PC-9 (cell line): ENCODE results near the gene LRCOL1.

Experiments used
- EZH2 ChIP-seq: fragments of 200-600 bp; sonication (generic); IDR thresholded peaks from 2 replicates; pipeline ENCODE4 v1.8.0; 2017; ENCODE audit warnings: antibody characterized with exemption, low read depth
- TF ChIP-seq, protein P1 (sequence below): fragments of 200-600 bp; sonication (generic); conservative IDR thresholded peaks from 2 replicates; pipeline ENCODE4 v1.6.1; 2017; ENCODE audit warnings: mixed run types, antibody characterized with exemption, mild to moderate bottlenecking, moderate library complexity

DNA sequence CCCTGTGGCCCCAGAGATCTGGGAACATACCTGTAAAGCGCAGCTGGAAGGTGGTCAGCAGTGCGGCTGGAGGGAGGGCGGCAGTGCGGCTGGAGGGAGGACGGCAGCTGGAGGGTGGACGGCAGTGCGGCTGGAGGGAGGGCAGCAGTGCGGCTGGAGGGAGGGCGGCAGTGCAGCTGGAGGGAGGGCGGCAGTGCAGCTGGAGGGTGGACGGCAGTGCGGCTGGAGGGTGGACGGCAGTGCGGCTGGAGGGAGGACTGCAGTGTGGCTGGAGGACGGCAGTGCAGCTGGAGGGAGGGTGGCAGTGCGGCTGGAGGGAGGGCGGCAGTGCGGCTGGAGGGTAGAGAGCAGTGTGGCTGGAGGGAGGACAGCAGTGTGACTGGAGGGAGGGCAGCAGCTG is 23.5 kb downstream of the LRCOL1 start:
- TF ChIP-seq, protein P1, sequence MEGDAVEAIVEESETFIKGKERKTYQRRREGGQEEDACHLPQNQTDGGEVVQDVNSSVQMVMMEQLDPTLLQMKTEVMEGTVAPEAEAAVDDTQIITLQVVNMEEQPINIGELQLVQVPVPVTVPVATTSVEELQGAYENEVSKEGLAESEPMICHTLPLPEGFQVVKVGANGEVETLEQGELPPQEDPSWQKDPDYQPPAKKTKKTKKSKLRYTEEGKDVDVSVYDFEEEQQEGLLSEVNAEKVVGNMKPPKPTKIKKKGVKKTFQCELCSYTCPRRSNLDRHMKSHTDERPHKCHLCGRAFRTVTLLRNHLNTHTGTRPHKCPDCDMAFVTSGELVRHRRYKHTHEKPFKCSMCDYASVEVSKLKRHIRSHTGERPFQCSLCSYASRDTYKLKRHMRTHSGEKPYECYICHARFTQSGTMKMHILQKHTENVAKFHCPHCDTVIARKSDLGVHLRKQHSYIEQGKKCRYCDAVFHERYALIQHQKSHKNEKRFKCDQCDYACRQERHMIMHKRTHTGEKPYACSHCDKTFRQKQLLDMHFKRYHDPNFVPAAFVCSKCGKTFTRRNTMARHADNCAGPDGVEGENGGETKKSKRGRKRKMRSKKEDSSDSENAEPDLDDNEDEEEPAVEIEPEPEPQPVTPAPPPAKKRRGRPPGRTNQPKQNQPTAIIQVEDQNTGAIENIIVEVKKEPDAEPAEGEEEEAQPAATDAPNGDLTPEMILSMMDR: no peak
- TF ChIP-seq EZH2: no peak
